Calu3 (cell line): ENCODE data around the gene LRIT3. TPM values are rescaled to one million over a fixed set of nuclear protein-coding genes. Genes with fewer than 3 reads are reported as not detected.

Experiments
- Bru-seq: library from RNA; stranded (reverse); fragments of 400-500 nt; gene quantifications from one replicate; lab custom pipeline; 2021; lab: Mats Ljungman, UMichigan
- BruChase-seq, 2 experiments: library from RNA; stranded (reverse); fragments of 400-500 nt; gene quantifications; one replicate each; lab custom pipeline; 2021; lab: Mats Ljungman, UMichigan
- BruUV-seq: library from RNA; stranded (reverse); fragments of 400-500 nt; replicated peaks from 2 replicates; lab custom pipeline; 2021; lab: Mats Ljungman, UMichigan
- CTCF ChIA-PET: fragments of 300-600 bp; sonication (Branson Sonifier 250); formaldehyde crosslinking; loops from one replicate; lab custom pipeline; 2022; ENCODE audit warnings: antibody characterized with exemption; lab: Charles Lee
- DNase-seq: peaks from one replicate; pipeline ENCODE4 v3.0.0; 2022
- H3K27ac Mint-ChIP-seq: one replicate; pipeline ENCODE4 v1.8.0; 2022; ENCODE audit warnings: mixed read lengths; ENCODE audit not compliant: unreplicated experiment
- H3K27me3 Mint-ChIP-seq: one replicate; pipeline ENCODE4 v1.8.0; 2022; ENCODE audit warnings: mixed read lengths; ENCODE audit not compliant: unreplicated experiment
- H3K36me3 Mint-ChIP-seq: one replicate; pipeline ENCODE4 v1.8.0; 2022; ENCODE audit warnings: mild to moderate bottlenecking, moderate library complexity, mixed read lengths; ENCODE audit not compliant: insufficient read depth, unreplicated experiment
- H3K4me1 Mint-ChIP-seq: one replicate; pipeline ENCODE4 v1.8.0; 2022; ENCODE audit warnings: mild to moderate bottlenecking, low read depth, mixed read lengths; ENCODE audit not compliant: unreplicated experiment
- H3K4me3 Mint-ChIP-seq: one replicate; pipeline ENCODE4 v1.8.0; 2022; ENCODE audit warnings: mild to moderate bottlenecking, low read depth, moderate library complexity, mixed read lengths; ENCODE audit not compliant: unreplicated experiment
- H3K9me3 Mint-ChIP-seq: one replicate; pipeline ENCODE4 v1.8.0; 2022; ENCODE audit warnings: low read depth, mixed read lengths; ENCODE audit not compliant: unreplicated experiment
- intact Hi-C: fragments of 100-400 bp; cut with micrococcal nuclease; formaldehyde crosslinking; loops from one replicate; pipeline ENCODE4 v1.10.0; 2022; ENCODE audit not compliant: unreplicated experiment
- long read RNA-seq: library from polyadenylated mRNA; stranded (forward); transcript quantifications from one replicate; pipeline ENCODE4 v2.0.0, GENCODE V29; 2022
- total RNA-seq: library from RNA; stranded (reverse); gene quantifications from 2 replicates; pipeline ENCODE4 v1.2.3, GENCODE V29; 2022
- TF ChIP-seq, protein P1 (sequence below): fragments of 200-600 bp; IDR thresholded peaks from one replicate; pipeline ENCODE4 v1.8.0; 2022; ENCODE audit warnings: antibody characterized with exemption; ENCODE audit not compliant: unreplicated experiment

LRIT3 gene, protein sequence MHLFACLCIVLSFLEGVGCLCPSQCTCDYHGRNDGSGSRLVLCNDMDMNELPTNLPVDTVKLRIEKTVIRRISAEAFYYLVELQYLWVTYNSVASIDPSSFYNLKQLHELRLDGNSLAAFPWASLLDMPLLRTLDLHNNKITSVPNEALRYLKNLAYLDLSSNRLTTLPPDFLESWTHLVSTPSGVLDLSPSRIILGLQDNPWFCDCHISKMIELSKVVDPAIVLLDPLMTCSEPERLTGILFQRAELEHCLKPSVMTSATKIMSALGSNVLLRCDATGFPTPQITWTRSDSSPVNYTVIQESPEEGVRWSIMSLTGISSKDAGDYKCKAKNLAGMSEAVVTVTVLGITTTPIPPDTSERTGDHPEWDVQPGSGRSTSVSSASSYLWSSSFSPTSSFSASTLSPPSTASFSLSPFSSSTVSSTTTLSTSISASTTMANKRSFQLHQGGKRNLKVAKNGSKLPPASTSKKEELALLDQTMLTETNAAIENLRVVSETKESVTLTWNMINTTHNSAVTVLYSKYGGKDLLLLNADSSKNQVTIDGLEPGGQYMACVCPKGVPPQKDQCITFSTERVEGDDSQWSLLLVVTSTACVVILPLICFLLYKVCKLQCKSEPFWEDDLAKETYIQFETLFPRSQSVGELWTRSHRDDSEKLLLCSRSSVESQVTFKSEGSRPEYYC
- 0.09 and 0.22 TPM in 2 replicates for total RNA-seq
- Bru-seq, nascent RNA: percentile 35 among the genes with signal in this experiment
- BruChase-seq, experiment 1, labeled RNA remaining after a 6-hour chase: percentile 27 among the genes with signal in this experiment
- percentile 35 among the genes with signal in this experiment for BruChase-seq, experiment 2, labeled RNA remaining after a 2-hour chase
- long read RNA-seq: 0 reads

DNA sequence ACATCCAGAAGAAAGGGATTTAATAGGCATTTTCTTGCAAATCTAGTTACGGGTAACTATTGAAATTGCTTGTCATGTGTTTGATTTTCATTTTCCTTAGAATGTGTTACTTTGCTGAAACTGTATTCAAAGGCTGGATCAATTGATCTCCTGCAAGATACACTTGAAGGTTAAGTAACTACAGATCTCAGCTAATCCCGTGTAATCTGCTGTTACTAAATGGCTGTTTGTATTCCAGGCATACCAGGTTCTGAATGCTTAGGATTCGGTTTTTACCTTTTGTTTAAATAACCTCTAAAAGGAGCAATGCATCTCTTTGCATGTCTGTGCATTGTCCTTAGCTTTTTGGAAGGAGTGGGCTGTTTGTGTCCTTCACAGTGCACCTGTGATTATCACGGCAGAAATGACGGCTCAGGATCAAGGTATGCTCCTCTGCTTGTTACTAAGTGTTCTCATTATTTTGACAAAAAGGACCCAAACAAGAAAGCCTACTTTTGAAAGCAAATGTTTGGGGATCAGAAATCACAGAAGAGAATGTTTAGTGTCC, at the start of gene LRIT3:
Gene LRIT3 (plus strand): TSS at position 212 of the 547 bp plus-strand sequence. CDS start 95 bp downstream, at position 307.
- DNase-seq: no peak
- Mint-ChIP-seq H3K4me1 (no peaks in the 10 kb centered on the region), H3K36me3 (no peaks in the 10 kb centered on the region), H3K27me3 (no peaks in the 10 kb centered on the region), H3K4me3 (no peak within 1 kb of the TSS), H3K9me3 (no peaks in the 10 kb centered on the region), H3K27ac (no peak within 1 kb of the TSS)
- TF ChIP-seq, protein P1, sequence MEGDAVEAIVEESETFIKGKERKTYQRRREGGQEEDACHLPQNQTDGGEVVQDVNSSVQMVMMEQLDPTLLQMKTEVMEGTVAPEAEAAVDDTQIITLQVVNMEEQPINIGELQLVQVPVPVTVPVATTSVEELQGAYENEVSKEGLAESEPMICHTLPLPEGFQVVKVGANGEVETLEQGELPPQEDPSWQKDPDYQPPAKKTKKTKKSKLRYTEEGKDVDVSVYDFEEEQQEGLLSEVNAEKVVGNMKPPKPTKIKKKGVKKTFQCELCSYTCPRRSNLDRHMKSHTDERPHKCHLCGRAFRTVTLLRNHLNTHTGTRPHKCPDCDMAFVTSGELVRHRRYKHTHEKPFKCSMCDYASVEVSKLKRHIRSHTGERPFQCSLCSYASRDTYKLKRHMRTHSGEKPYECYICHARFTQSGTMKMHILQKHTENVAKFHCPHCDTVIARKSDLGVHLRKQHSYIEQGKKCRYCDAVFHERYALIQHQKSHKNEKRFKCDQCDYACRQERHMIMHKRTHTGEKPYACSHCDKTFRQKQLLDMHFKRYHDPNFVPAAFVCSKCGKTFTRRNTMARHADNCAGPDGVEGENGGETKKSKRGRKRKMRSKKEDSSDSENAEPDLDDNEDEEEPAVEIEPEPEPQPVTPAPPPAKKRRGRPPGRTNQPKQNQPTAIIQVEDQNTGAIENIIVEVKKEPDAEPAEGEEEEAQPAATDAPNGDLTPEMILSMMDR: no peak
- CTCF ChIA-PET: no interaction called here
- intact Hi-C loops: no loop called here
- no TSS peak for BruUV-seq

DNA sequence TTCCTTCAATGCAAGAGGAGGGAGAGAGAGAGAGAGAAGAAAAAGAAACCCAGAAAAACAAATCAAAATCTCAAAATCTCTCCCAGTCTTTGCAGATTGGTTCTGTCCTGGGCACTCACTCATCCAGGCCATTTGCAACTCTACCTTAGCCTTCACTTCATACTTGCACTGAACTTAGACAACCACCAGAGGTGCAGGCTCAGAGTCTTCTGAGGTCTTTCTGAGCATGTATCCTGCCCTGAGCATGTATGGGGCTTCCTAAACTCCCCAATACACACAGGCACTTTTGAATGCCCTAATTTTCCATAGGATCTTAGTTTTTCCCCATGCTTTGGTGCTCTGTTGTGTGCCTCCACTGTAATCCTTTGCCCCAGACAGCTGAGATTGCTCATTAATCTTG, 49.0 kb upstream of the LRIT3 start:
- BruUV-seq: no TSS peak

DNA sequence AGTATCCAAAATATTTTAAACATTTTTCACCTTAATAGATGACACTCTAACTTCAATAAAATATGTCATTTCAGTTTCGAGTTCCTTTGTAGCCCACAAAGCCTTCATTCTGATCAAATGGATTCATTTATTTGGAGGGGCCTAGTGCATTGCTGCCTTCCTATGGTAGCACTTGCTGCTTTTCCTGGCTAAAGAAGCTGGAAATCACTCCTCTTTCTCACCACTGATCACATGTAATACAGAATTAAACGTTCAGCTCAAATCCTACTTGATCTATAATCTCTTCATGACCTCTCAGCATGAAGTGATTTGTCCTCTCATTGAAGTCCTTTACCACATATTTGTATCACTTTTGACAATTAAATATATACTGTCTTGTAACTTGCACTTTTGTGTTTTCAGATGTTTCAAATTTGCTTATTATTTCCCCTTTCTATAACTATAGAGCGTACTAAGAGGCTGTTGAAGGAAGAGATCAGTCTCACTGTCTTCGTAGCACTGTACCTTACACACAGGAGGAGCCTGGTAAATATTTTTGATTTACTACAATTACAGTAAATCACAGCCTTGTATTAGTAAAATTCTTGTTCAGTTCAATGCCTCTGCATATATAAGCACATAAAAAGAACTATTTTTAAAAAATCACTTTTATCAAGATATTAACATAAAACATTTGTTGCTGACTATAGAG, 46.7 kb upstream of the LRIT3 start:
- peaks cover 3% of the 10 kb centered on the region for H3K9me3 Mint-ChIP-seq
- no peak overlapping the region for H3K27ac Mint-ChIP-seq
- BruUV-seq: TSS peak; percentile 62
- H3K4me3 Mint-ChIP-seq: peak overlapping the region; percentile 53
- CTCF ChIA-PET: interaction anchor here (0.5 to 1.7 kb wide), 2 partner anchors 98 to 157 kb away, joined by 4 to 7 read pairs; partner anchors contain the start of gene CASP6
- H3K36me3 Mint-ChIP-seq: no peaks in the 10 kb centered on the region
- intact Hi-C loops: loop anchor here (5.0 to 10.0 kb wide), 3 partner anchors 74 to 226 kb away; partner anchors contain the start of gene CASP6
- peaks cover 25% of the 10 kb centered on the region for H3K4me1 Mint-ChIP-seq
- TF ChIP-seq, protein P1: no peak
- DNase-seq: no peak
- H3K27me3 Mint-ChIP-seq: no peaks in the 10 kb centered on the region

More for the DNA sequence above, 49.0 kb upstream of the LRIT3 start:
- H3K27me3 Mint-ChIP-seq: no peaks in the 10 kb centered on the region
- H3K36me3 Mint-ChIP-seq: no peaks in the 10 kb centered on the region
- peaks cover 25% of the 10 kb centered on the region for H3K4me1 Mint-ChIP-seq
- DNase-seq: no peak
- H3K27ac Mint-ChIP-seq: no peak overlapping the region
- TF ChIP-seq, protein P1: no peak
- intact Hi-C loops: no loop called here
- H3K4me3 Mint-ChIP-seq: no peak overlapping the region
- CTCF ChIA-PET: no interaction called here
- peaks cover 7% of the 10 kb centered on the region for H3K9me3 Mint-ChIP-seq
